HepG2 (cell line): ENCODE data around the gene NOTCH3. TPM values are rescaled to one million over a fixed set of nuclear protein-coding genes. Genes with fewer than 3 reads are reported as not detected.

Experiments used
- ATAC-seq: fragments of 200-7000 bp; cut with Tn5 transposase; 3 replicates; pipeline ENCODE4 v1.9.1; 2020; ENCODE audit warnings: mild to moderate bottlenecking, moderate library complexity
- BruUV-seq: library from RNA; stranded (reverse); fragments of 400-500 nt; replicated peaks from 2 replicates; lab custom pipeline; 2021; lab: Mats Ljungman, UMichigan
- CTCF ChIA-PET: fragments of 300-600 bp; formaldehyde crosslinking; extraction: SDS; loops from one replicate; lab custom pipeline; 2021; ENCODE audit warnings: low total read pairs, inconsistent platforms, low intra/inter-chr PET ratio; lab: Yijun Ruan, JAX
- POLR2A ChIA-PET: fragments of 350-600 bp; sonication (Branson Sonifier 250); formaldehyde crosslinking; loops from one replicate; lab custom pipeline; 2020; ENCODE audit warnings: antibody characterized with exemption, inconsistent platforms; lab: Yijun Ruan, JAX
- DNase-seq: peaks from one replicate; pipeline ENCODE4 v3.0.0-alpha.2; 2015; ENCODE audit warnings: low spot score
- FAIRE-seq: peaks from 3 replicates; lab custom pipeline; 2011; peaks lifted over from hg19 to GRCh38; lab: Jason Lieb, UNC
- H2AFZ ChIP-seq: one replicate; pipeline ENCODE4 v1.6.1; 2011; ENCODE audit warnings: low read length, inconsistent platforms
- H3K27ac ChIP-seq: fragments of 300-600 bp; 3 replicates; pipeline ENCODE4 v1.8.0; 2011; ENCODE audit warnings: mixed run types, mild to moderate bottlenecking, mixed read lengths, low read length, inconsistent platforms; ENCODE audit not compliant: insufficient read depth; ENCODE audit errors: extremely low read length
- H3K27me3 ChIP-seq, 2 experiments: fragments of 200-600 bp in 1 of 2; 2 replicates in 1 of 2; 3 replicates in 1 of 2; pipeline versions ENCODE4 v1.6.0 to v1.8.0; 2011; ENCODE audit warnings: low read length in 2 of 2, mild to moderate bottlenecking in 2 of 2, moderate library complexity in 2 of 2, inconsistent platforms in 1 of 2; ENCODE audit not compliant: insufficient read depth in 2 of 2, control insufficient read depth in 1 of 2
- H3K36me3 ChIP-seq, 2 experiments: fragments of 200-600 bp in 1 of 2; replicated peaks in 1 of 2; 2 replicates in 1 of 2; 3 replicates in 1 of 2; pipeline versions ENCODE4 v1.5.1 to v1.8.0; 2011; ENCODE audit warnings: low read length in 2 of 2, inconsistent platforms in 1 of 2; ENCODE audit not compliant: insufficient read depth in 2 of 2, control insufficient read depth in 1 of 2
- H3K4me1 ChIP-seq: 2 replicates; pipeline ENCODE4 v1.5.1; 2012; ENCODE audit warnings: low read length, inconsistent platforms; ENCODE audit not compliant: insufficient read depth
- H3K4me2 ChIP-seq: 2 replicates; pipeline ENCODE4 v1.6.0; 2011; ENCODE audit warnings: low read depth, low read length, inconsistent platforms
- H3K4me3 ChIP-seq, 3 experiments: fragments of 200-600 bp in 1 of 3; sonication (generic), shearing (Covaris generic) in 1 of 3; replicated peaks in 1 of 3; 2 replicates each; pipeline ENCODE4 v1.5.1; 2011 to 2016; ENCODE audit warnings: low read length in 3 of 3, inconsistent platforms in 2 of 3, low read depth in 2 of 3, mild to moderate bottlenecking in 2 of 3, control low read depth in 1 of 3, mixed read lengths in 1 of 3; ENCODE audit not compliant: insufficient read depth in 1 of 3
- H3K79me2 ChIP-seq: one replicate; pipeline ENCODE4 v1.6.1; 2011; ENCODE audit warnings: low read length, inconsistent platforms; ENCODE audit not compliant: insufficient read depth
- H3K9ac ChIP-seq: 2 replicates; pipeline ENCODE4 v1.6.0; 2011; ENCODE audit warnings: mild to moderate bottlenecking, low read depth, low read length, inconsistent platforms; ENCODE audit not compliant: insufficient read depth
- H3K9me3 ChIP-seq: 2 replicates; pipeline ENCODE4 v1.5.1; 2012; ENCODE audit warnings: mild to moderate bottlenecking, low read length
- H4K20me1 ChIP-seq: 2 replicates; pipeline ENCODE4 v1.6.0; 2011; ENCODE audit warnings: inconsistent platforms, mild to moderate bottlenecking, low read length, moderate library complexity; ENCODE audit not compliant: insufficient read depth
- DPF2 ChIP-seq: sonication (generic); formaldehyde crosslinking; IDR thresholded peaks from 2 replicates; pipeline ENCODE4 v1.4.0; 2020; ENCODE audit warnings: mild to moderate bottlenecking, low read depth, missing genetic modification reagents, borderline replicate concordance
- FOSL1 ChIP-seq: sonication (generic); formaldehyde crosslinking; IDR thresholded peaks from 2 replicates; pipeline ENCODE4 v1.9.0; 2021; ENCODE audit warnings: missing genetic modification reagents, borderline replicate concordance
- HCFC1 ChIP-seq: fragments of 150-350 bp; IDR thresholded peaks from 2 replicates; pipeline ENCODE4 v1.6.1; 2014; ENCODE audit warnings: low read depth, low read length
- HMGXB3 ChIP-seq: sonication (generic); formaldehyde crosslinking; IDR thresholded peaks from 2 replicates; pipeline ENCODE4 v1.4.0; 2020; ENCODE audit warnings: missing genetic modification reagents, borderline replicate concordance
- MED13 ChIP-seq: sonication (generic); formaldehyde crosslinking; IDR thresholded peaks from 2 replicates; pipeline ENCODE4 v1.5.0; 2020; ENCODE audit warnings: missing genetic modification reagents
- NBN ChIP-seq: fragments of 450-650 bp; conservative IDR thresholded peaks from 2 replicates; pipeline ENCODE4 v1.6.1; 2017
- NKX3-1 ChIP-seq: sonication (generic); formaldehyde crosslinking; IDR thresholded peaks from 2 replicates; pipeline ENCODE4 v1.5.0; 2020; ENCODE audit warnings: missing genetic modification reagents
- POGZ ChIP-seq: sonication (generic); formaldehyde crosslinking; IDR thresholded peaks from 2 replicates; pipeline ENCODE4 v1.4.0; 2020; ENCODE audit warnings: mild to moderate bottlenecking, missing genetic modification reagents
- RFX1 ChIP-seq: fragments of 450-650 bp; IDR thresholded peaks from 2 replicates; pipeline ENCODE4 v1.6.1; 2017
- RFX5 ChIP-seq: IDR thresholded peaks from 2 replicates; pipeline ENCODE4 v1.6.1; 2011; ENCODE audit warnings: low read depth, low read length, improper control_type of control experiment
- SP5 ChIP-seq: IDR thresholded peaks from 2 replicates; pipeline ENCODE4 v1.6.1; 2016; ENCODE audit warnings: low read depth, borderline replicate concordance
- TEAD2 ChIP-seq: sonication (generic); formaldehyde crosslinking; IDR thresholded peaks from 2 replicates; pipeline ENCODE4 v1.9.0; 2021; ENCODE audit warnings: missing genetic modification reagents
- ZFP36 ChIP-seq: fragments of 150-350 bp; IDR thresholded peaks from 2 replicates; pipeline ENCODE4 v1.6.1; 2018; ENCODE audit warnings: borderline replicate concordance, low read length, low read depth; ENCODE audit not compliant: partially characterized antibody
- ZNF292 ChIP-seq: sonication (generic); formaldehyde crosslinking; IDR thresholded peaks from 2 replicates; pipeline ENCODE4 v1.8.1; 2022; ENCODE audit warnings: mild to moderate bottlenecking, low read depth, missing genetic modification reagents, borderline replicate concordance
- ZNF564 ChIP-seq: sonication (generic); formaldehyde crosslinking; IDR thresholded peaks from 2 replicates; pipeline ENCODE4 v1.8.1; 2023; ENCODE audit warnings: mild to moderate bottlenecking, missing genetic modification reagents
- ZNF724P ChIP-seq: sonication (generic); formaldehyde crosslinking; IDR thresholded peaks from 2 replicates; pipeline ENCODE4 v1.8.0; 2022; ENCODE audit warnings: missing genetic modification reagents, borderline replicate concordance
- WGBS: methylation state at CpG from one replicate; pipeline ENCODE4 v1.1.6; 2017; ENCODE audit warnings: low lambda C conversion rate; 5-methylcytosine and 5-hydroxymethylcytosine counted together
- in situ Hi-C: cut with HindIII; loops from 2 replicates; pipeline ENCODE4 v1.10.0; 2017; ENCODE audit warnings: low pct_unique_long_range_greater_than_20kb; ENCODE audit not compliant: extremely low pct_ligation_motif_present
- intact Hi-C: fragments of 100-400 bp; cut with micrococcal nuclease; formaldehyde crosslinking; loops from one replicate; pipeline ENCODE4 v1.10.0; 2022; ENCODE audit not compliant: unreplicated experiment
- polyA plus RNA-seq, 8 experiments: library from polyadenylated mRNA; depleted of rRNA in 3 of 8; stranded (reverse) in 7 of 8; unstranded in 1 of 8; fragments of >200 nt; fragmentation: Illumina TruSeq in 4 of 8; extraction: Trizol in 4 of 8; gene quantifications; 2 replicates each; pipeline versions ENCODE4 v1.2.1 to v1.2.3, GENCODE V29; 2011 to 2016; ENCODE audit warnings: low read depth in 4 of 8, missing spikeins in 1 of 8, mixed read lengths in 1 of 8; ENCODE audit not compliant: insufficient read depth in 1 of 8
- total RNA-seq, 5 experiments: library from RNA; depleted of rRNA; stranded (reverse); fragments of >200 nt; fragmentation: Illumina TruSeq; extraction: Trizol; gene quantifications; 2 replicates each; pipeline ENCODE4 v1.2.3, GENCODE V29; 2016; ENCODE audit warnings: low read depth in 1 of 5
- TF ChIP-seq, protein P1 (sequence below): sonication (generic); formaldehyde crosslinking; IDR thresholded peaks from 2 replicates; pipeline ENCODE4 v1.5.0; 2020; ENCODE audit warnings: mild to moderate bottlenecking, missing genetic modification reagents, moderate library complexity

NOTCH3 gene
- total and polyA plus RNA-seq, 2 of the 13 experiments (the other 11 are each of a cell fraction or from before 2014, with no cell fraction given): 0.09 to 0.28 TPM

- TF ChIP-seq, protein P1, sequence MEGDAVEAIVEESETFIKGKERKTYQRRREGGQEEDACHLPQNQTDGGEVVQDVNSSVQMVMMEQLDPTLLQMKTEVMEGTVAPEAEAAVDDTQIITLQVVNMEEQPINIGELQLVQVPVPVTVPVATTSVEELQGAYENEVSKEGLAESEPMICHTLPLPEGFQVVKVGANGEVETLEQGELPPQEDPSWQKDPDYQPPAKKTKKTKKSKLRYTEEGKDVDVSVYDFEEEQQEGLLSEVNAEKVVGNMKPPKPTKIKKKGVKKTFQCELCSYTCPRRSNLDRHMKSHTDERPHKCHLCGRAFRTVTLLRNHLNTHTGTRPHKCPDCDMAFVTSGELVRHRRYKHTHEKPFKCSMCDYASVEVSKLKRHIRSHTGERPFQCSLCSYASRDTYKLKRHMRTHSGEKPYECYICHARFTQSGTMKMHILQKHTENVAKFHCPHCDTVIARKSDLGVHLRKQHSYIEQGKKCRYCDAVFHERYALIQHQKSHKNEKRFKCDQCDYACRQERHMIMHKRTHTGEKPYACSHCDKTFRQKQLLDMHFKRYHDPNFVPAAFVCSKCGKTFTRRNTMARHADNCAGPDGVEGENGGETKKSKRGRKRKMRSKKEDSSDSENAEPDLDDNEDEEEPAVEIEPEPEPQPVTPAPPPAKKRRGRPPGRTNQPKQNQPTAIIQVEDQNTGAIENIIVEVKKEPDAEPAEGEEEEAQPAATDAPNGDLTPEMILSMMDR: peak; percentile 45
- TF ChIP-seq MED13 (CRISPR knock-in tag): 0 out of 2 replicates have a peak, but pooled peaks have one; percentile 34
- TF ChIP-seq DPF2 (CRISPR knock-in tag): no peak
- 0 out of 2 replicates have a peak, but pooled peaks have one; percentile 59 for TF ChIP-seq ZNF564 (CRISPR knock-in tag)
- no peak for TF ChIP-seq RFX1
Measured at GRCh38 chr19:15125232-15126067, 75.3 kb downstream of the NOTCH3 start (continued).

DNA sequence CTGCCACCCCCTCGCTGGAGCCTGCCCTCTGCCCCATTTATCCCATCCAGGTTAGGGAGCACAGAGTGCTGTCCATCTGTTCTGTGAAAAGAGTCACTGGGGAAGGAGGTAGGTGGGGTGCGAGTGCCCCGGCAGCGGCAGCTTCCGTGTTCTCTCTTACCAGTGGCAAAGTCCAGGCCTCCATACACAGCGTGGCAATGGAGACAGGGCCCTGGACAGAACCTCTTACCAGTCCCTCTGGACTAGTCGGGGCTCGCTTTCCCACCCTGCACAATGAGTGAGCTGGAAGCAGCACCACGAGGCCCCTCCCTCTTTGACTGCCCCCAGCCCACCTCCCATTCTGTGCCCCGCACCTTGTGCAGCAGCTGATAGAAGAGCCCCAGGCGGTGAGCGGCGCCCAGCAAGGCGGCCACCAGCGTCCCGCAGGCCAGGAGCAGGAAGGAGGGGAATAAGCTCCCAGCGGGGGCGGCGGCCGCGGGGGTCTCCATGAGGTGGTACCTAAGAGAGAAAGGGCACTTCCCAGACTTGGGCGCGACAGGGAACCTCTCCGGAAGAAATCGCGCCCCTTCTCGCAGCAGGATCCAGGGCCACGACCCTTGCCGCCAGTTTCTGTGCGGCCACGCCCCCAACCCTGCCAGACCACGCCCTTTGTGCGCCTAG, 76.1 kb downstream of the NOTCH3 start:
- H3K79me2 ChIP-seq: peaks cover 17% of the 10 kb centered on the region
- TSS peak; percentile 57 for BruUV-seq
- H3K36me3 ChIP-seq: peaks cover 11 to 19% of the 10 kb centered on the region in 2 experiments
- in situ Hi-C loops: no loop called here
- POLR2A ChIA-PET: interaction anchor here (0.6 to 2.6 kb wide), 5 partner anchors 9 to 621 kb away, joined by 3 to 19 read pairs (median 9); no protein-coding TSS in a partner anchor
- ATAC-seq (peak; percentile 65), FAIRE-seq (no peak), DNase-seq (peak; percentile 50)
- H3K27ac ChIP-seq: peak overlapping the region; percentile 91
- intact Hi-C loops: no loop called here
- H3K4me3 ChIP-seq: peak overlapping the region; percentile 75 to 89 (median 79)
- CTCF ChIA-PET: no interaction called here
- H3K4me2 ChIP-seq: peak overlapping the region; percentile 91
- no peak overlapping the region for H2AFZ ChIP-seq
- no peaks in the 10 kb centered on the region; a peak in 1 of 5 replicates for H3K27me3 ChIP-seq
- H4K20me1 ChIP-seq: no peaks in the 10 kb centered on the region
- 8% methylated on average over 10 of the region's 33 CpGs for WGBS
- H3K9me3 ChIP-seq: no peaks in the 10 kb centered on the region
- H3K4me1 ChIP-seq: peaks cover 38% of the 10 kb centered on the region
- peak overlapping the region; percentile 87 for H3K9ac ChIP-seq
- TF ChIP-seq HCFC1 (no peak), NKX3-1 (no peak), ZFP36 (no peak), NBN (no peak), ZNF292 (CRISPR knock-in tag) (no peak), TEAD2 (CRISPR knock-in tag) (no peak), RFX5 (no peak), POGZ (CRISPR knock-in tag) (no peak), ZNF724P (CRISPR knock-in tag) (0 out of 2 replicates have a peak, but pooled peaks have one; percentile 29), HMGXB3 (no peak), FOSL1 (CRISPR knock-in tag) (no peak), SP5 (CRISPR knock-in tag) (no peak)
